ENCODE data around the gene HOXB8.

Gene HOXB8

GRCh38 chr17:48583708-48584222, 31.3 kb downstream of the HOXB8 start:
- no peak for DNase-seq

- no peak for DNase-seq
Measured at GRCh38 chr17:48582750-48583069, 32.4 kb downstream of the HOXB8 start.

- peak in 2 of 4 experiments; percentile 23 to 31 for DNase-seq
Measured at GRCh38 chr17:48579760-48580554, 35.1 kb downstream of the HOXB8 start.

GRCh38 chr17:48579471-48579759, 35.7 kb downstream of the HOXB8 start:
- DNase-seq = no peak

- DNase-seq = no peak
Measured at GRCh38 chr17:48578616-48579470, 36.2 kb downstream of the HOXB8 start.

GRCh38 chr17:48577946-48578615, 37.0 kb downstream of the HOXB8 start, which contains the start of gene HOXB4:
Gene HOXB4 (minus strand): TSS chr17:48578350. CDS start chr17:48578319, 31 bp downstream.
- peak; percentile 53 to 80 (median 66) for DNase-seq

GRCh38 chr17:48577330-48577945, 37.7 kb downstream of the HOXB8 start:
- DNase-seq = no peak

GRCh38 chr17:48576479-48577309, 38.4 kb downstream of the HOXB8 start:
- no peak for DNase-seq

- no peak for DNase-seq
Measured at GRCh38 chr17:48575673-48576478, 39.2 kb downstream of the HOXB8 start.

- DNase-seq = no peak
Measured at GRCh38 chr17:48575066-48575582, 40.0 kb downstream of the HOXB8 start.

GRCh38 chr17:48574505-48575065, 40.5 kb downstream of the HOXB8 start:
- no peak for DNase-seq

- DNase-seq = no peak
Measured at GRCh38 chr17:48571826-48572417, 43.2 kb downstream of the HOXB8 start.

GRCh38 chr17:48571024-48571818, 43.9 kb downstream of the HOXB8 start:
- no peak for DNase-seq

- DNase-seq = no peak
Measured at GRCh38 chr17:48570325-48571023, 44.6 kb downstream of the HOXB8 start.

- DNase-seq = no peak
Measured at GRCh38 chr17:48569674-48570324, 45.3 kb downstream of the HOXB8 start.

- no peak for DNase-seq
Measured at GRCh38 chr17:48569240-48569582, 45.9 kb downstream of the HOXB8 start.

- DNase-seq = peak in 1 of 4 experiments; percentile 33
Measured at GRCh38 chr17:48568499-48569239, 46.4 kb downstream of the HOXB8 start.
